ENCODE results near the gene TM9SF3. TPM values are rescaled to one million over a fixed set of nuclear protein-coding genes. Genes with fewer than 3 reads are reported as not detected.

Gene TM9SF3
- total RNA-seq, 1 experiment from 2014 or later = 79.3 TPM

DNA sequence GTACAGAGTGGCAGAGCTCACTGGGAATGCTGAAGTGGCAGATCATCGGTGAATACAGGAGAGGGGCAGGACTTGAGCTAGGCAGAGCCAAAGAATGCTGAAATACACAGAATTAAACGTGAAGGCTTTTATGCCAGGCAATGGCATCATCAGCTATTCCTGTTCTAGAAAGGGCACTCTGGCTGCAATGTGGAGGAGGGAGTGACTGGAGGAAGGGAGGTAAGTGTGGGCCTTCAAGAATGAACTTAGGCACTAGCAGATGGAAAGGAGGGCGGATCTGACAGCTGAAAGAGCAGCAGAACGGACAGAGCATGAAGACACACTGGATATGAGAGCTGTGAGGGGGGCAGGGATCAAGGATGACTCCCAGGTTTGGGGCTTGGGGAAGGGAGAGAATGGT lies 12.0 kb upstream of the TM9SF3 start:
- H3K4me1 ChIP-seq (ENCODE audit: control insufficient read depth in 1 of 2, insufficient read depth in 2 of 2, low read length in 2 of 2) = no peaks in the 10 kb centered on the region
- H4K20me1 ChIP-seq (ENCODE audit: insufficient read depth) = no peaks in the 10 kb centered on the region
- intact Hi-C loops (cut with micrococcal nuclease) = no loop called here
- no peak overlapping the region for H2AFZ ChIP-seq (ENCODE audit: low read depth, low read length, poor library complexity, severe bottlenecking)
- ATAC-seq (no peak), DNase-seq (ENCODE audit: low read depth, low spot score) (no peak)
- no peaks in the 10 kb centered on the region for H3K79me2 ChIP-seq (ENCODE audit: insufficient read depth, low read length)
- no peaks in the 10 kb centered on the region for H3K9me2 ChIP-seq (ENCODE audit: insufficient read depth)
- no peak overlapping the region for H3K27ac ChIP-seq (ENCODE audit: low read depth, low read length)
- ChIA-PET RAD21 (ENCODE audit: low non-redundant PET in 1 of 2, low total read pairs in 2 of 2, uncharacterized antibody in 2 of 2, unreplicated experiment in 2 of 2) (no interaction called here), POLR2A (no interaction called here), CTCF (no interaction called here)
- no peak overlapping the region for H3K4me2 ChIP-seq (ENCODE audit: low read length)
- TF ChIP-seq SIN3A (IDR thresholded peaks at IDR 0.05; ENCODE audit: low read depth) = no peak
- no peak for TF ChIP-seq POLR2A (IDR thresholded peaks at IDR 0.05; ENCODE audit: borderline replicate concordance, extremely low read depth, insufficient read depth, insufficient read length)
- no peak for TF ChIP-seq ZFX (IDR thresholded peaks at IDR 0.05)
- TF ChIP-seq, protein P1, sequence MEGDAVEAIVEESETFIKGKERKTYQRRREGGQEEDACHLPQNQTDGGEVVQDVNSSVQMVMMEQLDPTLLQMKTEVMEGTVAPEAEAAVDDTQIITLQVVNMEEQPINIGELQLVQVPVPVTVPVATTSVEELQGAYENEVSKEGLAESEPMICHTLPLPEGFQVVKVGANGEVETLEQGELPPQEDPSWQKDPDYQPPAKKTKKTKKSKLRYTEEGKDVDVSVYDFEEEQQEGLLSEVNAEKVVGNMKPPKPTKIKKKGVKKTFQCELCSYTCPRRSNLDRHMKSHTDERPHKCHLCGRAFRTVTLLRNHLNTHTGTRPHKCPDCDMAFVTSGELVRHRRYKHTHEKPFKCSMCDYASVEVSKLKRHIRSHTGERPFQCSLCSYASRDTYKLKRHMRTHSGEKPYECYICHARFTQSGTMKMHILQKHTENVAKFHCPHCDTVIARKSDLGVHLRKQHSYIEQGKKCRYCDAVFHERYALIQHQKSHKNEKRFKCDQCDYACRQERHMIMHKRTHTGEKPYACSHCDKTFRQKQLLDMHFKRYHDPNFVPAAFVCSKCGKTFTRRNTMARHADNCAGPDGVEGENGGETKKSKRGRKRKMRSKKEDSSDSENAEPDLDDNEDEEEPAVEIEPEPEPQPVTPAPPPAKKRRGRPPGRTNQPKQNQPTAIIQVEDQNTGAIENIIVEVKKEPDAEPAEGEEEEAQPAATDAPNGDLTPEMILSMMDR (IDR thresholded peaks at IDR 0.05 in 2 of 3, conservative IDR thresholded peaks at IDR 0.05 in 1 of 3; ENCODE audit: borderline replicate concordance in 1 of 3, insufficient read depth in 1 of 3, low read depth in 2 of 3, low read length in 2 of 3) = no peak
- TF ChIP-seq EZH2phosphoT487 (IDR thresholded peaks at IDR 0.05; ENCODE audit: borderline replicate concordance) = no peak
- TF ChIP-seq, protein P2, sequence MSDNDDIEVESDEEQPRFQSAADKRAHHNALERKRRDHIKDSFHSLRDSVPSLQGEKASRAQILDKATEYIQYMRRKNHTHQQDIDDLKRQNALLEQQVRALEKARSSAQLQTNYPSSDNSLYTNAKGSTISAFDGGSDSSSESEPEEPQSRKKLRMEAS (IDR thresholded peaks at IDR 0.05) = no peak
- no peak for TF ChIP-seq EGR1 (IDR thresholded peaks at IDR 0.05; ENCODE audit: low read depth)
- no peak for TF ChIP-seq ELF1 (IDR thresholded peaks at IDR 0.05; ENCODE audit: borderline replicate concordance, low read depth)
- TF ChIP-seq FOSL1 (IDR thresholded peaks at IDR 0.05; ENCODE audit: low read depth) = no peak
- no peak for TF ChIP-seq YY1 (IDR thresholded peaks at IDR 0.05; ENCODE audit: extremely low read depth, insufficient replicate concordance, low read depth, low read length)
- TF ChIP-seq CBX3 (IDR thresholded peaks at IDR 0.05; ENCODE audit: low read depth) = no peak
- TF ChIP-seq, protein P3, sequence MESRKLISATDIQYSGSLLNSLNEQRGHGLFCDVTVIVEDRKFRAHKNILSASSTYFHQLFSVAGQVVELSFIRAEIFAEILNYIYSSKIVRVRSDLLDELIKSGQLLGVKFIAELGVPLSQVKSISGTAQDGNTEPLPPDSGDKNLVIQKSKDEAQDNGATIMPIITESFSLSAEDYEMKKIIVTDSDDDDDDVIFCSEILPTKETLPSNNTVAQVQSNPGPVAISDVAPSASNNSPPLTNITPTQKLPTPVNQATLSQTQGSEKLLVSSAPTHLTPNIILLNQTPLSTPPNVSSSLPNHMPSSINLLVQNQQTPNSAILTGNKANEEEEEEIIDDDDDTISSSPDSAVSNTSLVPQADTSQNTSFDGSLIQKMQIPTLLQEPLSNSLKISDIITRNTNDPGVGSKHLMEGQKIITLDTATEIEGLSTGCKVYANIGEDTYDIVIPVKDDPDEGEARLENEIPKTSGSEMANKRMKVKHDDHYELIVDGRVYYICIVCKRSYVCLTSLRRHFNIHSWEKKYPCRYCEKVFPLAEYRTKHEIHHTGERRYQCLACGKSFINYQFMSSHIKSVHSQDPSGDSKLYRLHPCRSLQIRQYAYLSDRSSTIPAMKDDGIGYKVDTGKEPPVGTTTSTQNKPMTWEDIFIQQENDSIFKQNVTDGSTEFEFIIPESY (IDR thresholded peaks at IDR 0.05; ENCODE audit: extremely low read depth, insufficient replicate concordance, low read length) = no peak
- TF ChIP-seq ZNF274 (IDR thresholded peaks at IDR 0.05; ENCODE audit: low read depth, low read length) = no peak
- TF ChIP-seq JUND (IDR thresholded peaks at IDR 0.05) = no peak
- TF ChIP-seq TCF7L2 (IDR thresholded peaks at IDR 0.05; ENCODE audit: borderline replicate concordance, extremely low read depth, insufficient read depth, insufficient read length) = no peak
- H3K9me3 ChIP-seq (ENCODE audit: control insufficient read depth in 1 of 2, insufficient read depth in 1 of 2, low read depth in 1 of 2, low read length in 2 of 2) = no peaks in the 10 kb centered on the region
- H3K4me3 ChIP-seq (replicated peaks in 1 of 2; ENCODE audit: low read depth in 1 of 2, low read length in 2 of 2) = no peak overlapping the region
- BruUV-seq (replicated peaks) = no TSS peak
- no peaks in the 10 kb centered on the region for H3K36me3 ChIP-seq (ENCODE audit: control insufficient read depth in 1 of 2, insufficient read depth in 2 of 2, low read length in 2 of 2)
- H3K27me3 ChIP-seq (ENCODE audit: insufficient read depth, low read length) = peaks cover 4% of the 10 kb centered on the region; the same call in 1 of the 2 replicates
- H3K9ac ChIP-seq (ENCODE audit: low read length) = no peak overlapping the region

All from HCT116 (cell line).